Measurements from ENCODE around the gene LDB2. TPM values are rescaled to one million over a fixed set of nuclear protein-coding genes. Genes with fewer than 3 reads are reported as not detected.

The LDB2 gene
- total RNA-seq, 1 donor, result 85.9 TPM

DNA sequence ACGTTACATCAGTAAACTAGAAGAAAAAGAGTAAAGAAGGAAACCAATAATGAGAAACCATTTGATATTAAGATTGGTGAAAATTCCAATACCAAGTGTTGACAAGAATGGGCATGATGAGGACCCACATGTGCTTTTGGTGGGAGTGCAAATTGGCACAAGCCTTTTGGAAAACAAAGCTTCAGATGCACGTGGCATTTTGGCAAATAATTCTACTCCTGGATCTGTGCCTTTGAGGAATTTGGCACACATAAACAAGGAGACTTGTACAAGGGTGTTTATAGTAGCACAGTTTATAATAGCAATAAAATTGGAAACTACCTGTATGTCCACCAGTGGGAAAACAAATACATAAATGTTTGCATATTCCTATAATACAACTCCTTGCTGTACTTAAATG is 347.9 kb downstream of the LDB2 start:
- no peak overlapping the region for H3K4me3 ChIP-seq (ENCODE audit: low read depth, low read length)
- TF ChIP-seq, protein P1, sequence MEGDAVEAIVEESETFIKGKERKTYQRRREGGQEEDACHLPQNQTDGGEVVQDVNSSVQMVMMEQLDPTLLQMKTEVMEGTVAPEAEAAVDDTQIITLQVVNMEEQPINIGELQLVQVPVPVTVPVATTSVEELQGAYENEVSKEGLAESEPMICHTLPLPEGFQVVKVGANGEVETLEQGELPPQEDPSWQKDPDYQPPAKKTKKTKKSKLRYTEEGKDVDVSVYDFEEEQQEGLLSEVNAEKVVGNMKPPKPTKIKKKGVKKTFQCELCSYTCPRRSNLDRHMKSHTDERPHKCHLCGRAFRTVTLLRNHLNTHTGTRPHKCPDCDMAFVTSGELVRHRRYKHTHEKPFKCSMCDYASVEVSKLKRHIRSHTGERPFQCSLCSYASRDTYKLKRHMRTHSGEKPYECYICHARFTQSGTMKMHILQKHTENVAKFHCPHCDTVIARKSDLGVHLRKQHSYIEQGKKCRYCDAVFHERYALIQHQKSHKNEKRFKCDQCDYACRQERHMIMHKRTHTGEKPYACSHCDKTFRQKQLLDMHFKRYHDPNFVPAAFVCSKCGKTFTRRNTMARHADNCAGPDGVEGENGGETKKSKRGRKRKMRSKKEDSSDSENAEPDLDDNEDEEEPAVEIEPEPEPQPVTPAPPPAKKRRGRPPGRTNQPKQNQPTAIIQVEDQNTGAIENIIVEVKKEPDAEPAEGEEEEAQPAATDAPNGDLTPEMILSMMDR (IDR thresholded peaks at IDR 0.05; ENCODE audit: insufficient read depth, low read length), result no peak
- no peak for DNase-seq (ENCODE audit: low read depth)

DNA sequence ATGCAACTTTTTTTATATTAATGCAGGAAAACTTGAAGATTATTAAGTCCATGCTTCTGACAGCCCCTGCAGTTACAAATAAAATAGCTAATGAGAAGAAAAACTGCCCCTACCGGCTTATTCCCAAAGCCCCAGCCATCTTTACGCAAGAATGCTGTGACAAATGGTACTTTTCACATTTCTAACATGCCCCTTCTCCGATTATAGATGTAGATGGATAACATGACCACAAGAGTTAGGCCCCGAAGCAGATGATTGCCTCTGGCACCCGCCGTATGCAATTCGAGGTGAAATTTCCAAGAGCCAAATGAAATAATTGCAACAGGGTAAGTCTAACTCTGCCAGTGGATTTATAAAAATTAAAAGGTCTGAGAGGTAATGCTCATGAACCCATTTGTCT is 352.8 kb downstream of the LDB2 start:
- H3K4me3 ChIP-seq (ENCODE audit: low read depth, low read length), result no peak overlapping the region
- TF ChIP-seq, protein P1 (IDR thresholded peaks at IDR 0.05; ENCODE audit: insufficient read depth, low read length), result no peak
- no peak for DNase-seq (ENCODE audit: low read depth)

DNA sequence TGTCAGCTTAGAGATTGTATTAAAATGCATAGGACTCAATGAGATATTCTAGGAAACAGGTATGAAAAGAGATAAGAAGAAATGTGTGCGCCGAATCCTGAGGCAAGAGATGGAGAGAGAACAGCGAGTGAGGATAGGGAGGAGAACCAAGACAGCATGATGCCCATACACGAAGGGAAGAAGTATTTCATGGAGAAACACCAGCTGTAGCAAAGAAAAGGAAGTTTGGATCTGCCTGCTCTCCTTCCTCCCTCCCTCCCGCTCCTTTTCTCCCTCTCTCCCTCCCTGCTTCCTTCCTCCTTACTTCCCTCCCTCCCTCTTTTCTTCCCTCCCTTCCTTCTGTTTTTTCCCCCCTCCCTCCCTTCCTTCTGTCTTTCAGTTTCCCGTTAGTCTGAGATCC is 353.6 kb downstream of the LDB2 start:
- DNase-seq (ENCODE audit: low read depth), result no peak
- H3K4me3 ChIP-seq (ENCODE audit: low read depth, low read length), result no peak overlapping the region
- TF ChIP-seq, protein P1 (IDR thresholded peaks at IDR 0.05; ENCODE audit: insufficient read depth, low read length), result no peak

DNA sequence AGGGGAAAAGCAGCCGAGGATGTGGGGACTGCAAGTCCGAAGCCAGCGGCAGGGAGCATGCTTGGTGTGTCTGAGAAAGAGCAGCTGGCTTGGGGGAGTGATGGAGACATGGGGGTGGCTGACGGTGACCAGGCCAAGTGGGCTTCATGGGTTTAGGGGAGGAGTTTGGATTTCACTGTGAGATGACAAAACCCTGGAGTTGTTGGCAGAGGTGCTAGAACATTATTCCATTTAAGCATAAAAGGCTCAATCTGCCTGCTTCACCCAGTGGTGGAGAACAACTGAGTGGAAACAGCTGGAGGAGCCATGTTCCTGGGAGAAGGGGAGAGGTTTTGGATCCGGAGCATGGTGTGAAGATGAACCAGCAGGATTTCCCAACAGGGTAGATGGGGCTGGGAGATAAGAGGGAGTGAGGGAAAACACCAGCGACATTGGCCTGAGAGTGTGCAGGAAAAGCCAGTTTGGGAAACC is 354.2 kb downstream of the LDB2 start:
- TF ChIP-seq, protein P1 (IDR thresholded peaks at IDR 0.05; ENCODE audit: insufficient read depth, low read length), result no peak
- peak; percentile 81 for DNase-seq (ENCODE audit: low read depth)
- H3K4me3 ChIP-seq (ENCODE audit: low read depth, low read length), result no peak overlapping the region

DNA sequence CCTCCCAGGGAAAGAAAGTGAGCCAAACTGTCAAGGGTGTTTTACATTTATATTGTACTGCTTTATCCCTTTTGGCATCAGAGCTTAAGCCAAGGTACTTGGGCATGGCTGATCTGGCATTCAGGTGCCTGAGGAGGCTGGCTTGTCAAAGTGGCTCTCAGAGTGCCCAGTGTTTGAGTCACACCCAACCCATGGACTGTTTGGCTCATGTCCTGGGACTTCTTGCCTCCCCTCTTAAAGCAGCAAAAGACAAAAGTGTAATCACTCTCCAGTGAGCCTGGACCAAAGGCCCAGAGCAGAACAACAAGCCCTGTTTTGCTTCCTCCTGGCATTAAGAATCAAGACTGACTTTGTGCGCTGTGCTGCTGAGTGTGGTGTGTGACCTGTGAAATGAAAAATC is 360.5 kb downstream of the LDB2 start:
- no peak for DNase-seq (ENCODE audit: low read depth)
- TF ChIP-seq, protein P1 (IDR thresholded peaks at IDR 0.05; ENCODE audit: insufficient read depth, low read length), result no peak
- no peak overlapping the region for H3K4me3 ChIP-seq (ENCODE audit: low read depth, low read length)

DNA sequence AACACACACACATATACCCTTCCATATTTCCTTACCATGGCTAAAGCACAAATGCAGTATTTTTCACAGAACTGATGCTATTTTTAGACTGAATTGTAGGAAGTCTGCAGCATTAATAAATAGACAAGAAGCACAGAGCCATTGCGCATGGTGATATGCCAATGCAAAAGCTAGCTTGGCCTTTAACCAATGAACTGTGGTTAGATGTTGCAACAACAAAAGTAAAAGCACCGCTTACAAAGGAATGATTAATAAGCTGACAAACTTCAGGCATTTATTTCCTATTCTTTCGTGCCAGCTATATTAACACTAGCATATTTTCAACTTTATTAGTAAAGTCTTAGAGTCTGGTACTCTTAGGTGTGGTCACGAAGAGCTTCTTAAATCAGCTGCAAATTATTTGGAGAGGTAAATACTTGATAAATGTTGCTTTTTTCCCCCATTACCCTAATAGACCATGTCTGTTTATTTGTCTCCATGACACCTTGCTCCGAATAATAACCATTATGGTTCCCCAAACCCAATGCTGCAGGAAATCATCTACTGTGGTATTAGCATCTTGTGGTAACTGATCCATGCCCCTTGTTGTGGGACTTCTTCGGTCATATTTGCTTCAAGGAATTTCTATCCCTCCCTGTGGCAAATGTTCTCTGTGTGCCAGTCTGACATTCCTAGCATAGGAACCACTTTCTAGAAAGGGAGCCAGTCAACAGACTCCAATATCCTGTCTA is 366.0 kb downstream of the LDB2 start:
- TF ChIP-seq, protein P1 (IDR thresholded peaks at IDR 0.05; ENCODE audit: insufficient read depth, low read length), result no peak
- DNase-seq (ENCODE audit: low read depth), result peak; percentile 99
- H3K4me3 ChIP-seq (ENCODE audit: low read depth, low read length), result no peak overlapping the region
